Smooth muscle cell (in vitro differentiated cells): ENCODE data around the gene CHD1. TPM values are rescaled to one million over a fixed set of nuclear protein-coding genes. Genes with fewer than 3 reads are reported as not detected.
A peak's percentile ranks its signal among the peaks of the same experiment; 100 is the strongest.

ENCODE experiments used
- DNase-seq: peaks from one replicate; lab custom pipeline; 2025; ENCODE audit not compliant: unreplicated experiment; lab: John Stamatoyannopoulos, UW
- H2AFZ ChIP-seq: fragments of 200-600 bp; sonication (generic); 2 replicates; pipeline ENCODE4 v1.6.0; 2016; ENCODE audit warnings: antibody characterized with exemption, low read depth, mild to moderate bottlenecking
- H3F3A ChIP-seq: fragments of 200-600 bp; sonication (generic); 2 replicates; pipeline ENCODE4 v1.6.0; 2017; ENCODE audit warnings: antibody characterized with exemption, low read depth
- H3K27ac ChIP-seq: fragments of 200-600 bp; sonication (generic); 2 replicates; pipeline ENCODE4 v1.5.1; 2016; ENCODE audit warnings: low read depth, mild to moderate bottlenecking
- H3K27me3 ChIP-seq: fragments of 200-600 bp; sonication (generic); 2 replicates; pipeline ENCODE4 v1.6.1; 2016; ENCODE audit warnings: low read depth, mild to moderate bottlenecking
- H3K36me3 ChIP-seq: fragments of 200-600 bp; sonication (generic); 2 replicates; pipeline ENCODE4 v1.5.1; 2016; ENCODE audit warnings: low read depth
- H3K4me1 ChIP-seq: fragments of 200-600 bp; sonication (generic); 2 replicates; pipeline ENCODE4 v1.5.1; 2016; ENCODE audit warnings: low read depth
- H3K4me2 ChIP-seq: fragments of 200-600 bp; sonication (generic); 2 replicates; pipeline ENCODE4 v1.6.0; 2016; ENCODE audit warnings: mild to moderate bottlenecking
- H3K4me3 ChIP-seq: fragments of 200-600 bp; sonication (generic); 2 replicates; pipeline ENCODE4 v1.5.1; 2016; ENCODE audit warnings: mild to moderate bottlenecking
- H3K79me2 ChIP-seq: fragments of 200-600 bp; sonication (generic); 2 replicates; pipeline ENCODE4 v1.6.0; 2016; ENCODE audit warnings: low read depth, mild to moderate bottlenecking
- H3K9ac ChIP-seq: fragments of 200-600 bp; sonication (generic); 2 replicates; pipeline ENCODE4 v1.6.0; 2016; ENCODE audit warnings: low read depth
- H3K9me3 ChIP-seq: fragments of 200-600 bp; sonication (generic); replicated peaks from 2 replicates; pipeline ENCODE4 v1.5.1; 2016; ENCODE audit warnings: low read depth
- H4K20me1 ChIP-seq: fragments of 200-600 bp; sonication (generic); 2 replicates; pipeline ENCODE4 v1.6.0; 2016; ENCODE audit warnings: low read depth
- WGBS: methylation state at CpG from one replicate; pipeline ENCODE4 v1.1.7; 2016; ENCODE audit warnings: low lambda C conversion rate; 5-methylcytosine and 5-hydroxymethylcytosine counted together
- polyA plus RNA-seq: library from polyadenylated mRNA; unstranded; fragments of >200 nt; fragmentation: Nextera tagmentation; extraction: Ambion mirVana; gene quantifications from 2 replicates; pipeline ENCODE4 v1.2.1, GENCODE V29; 2016
- total RNA-seq: library from RNA; depleted of rRNA; stranded (reverse); fragments of >200 nt; gene quantifications from 2 replicates; pipeline ENCODE4 v1.2.3, GENCODE V29; 2014
- TF ChIP-seq, protein P1 (sequence below): fragments of 200-600 bp; sonication (generic); IDR thresholded peaks from 2 replicates; pipeline ENCODE4 v1.5.1; 2017; ENCODE audit warnings: borderline replicate concordance, mild to moderate bottlenecking, antibody characterized with exemption; ENCODE audit not compliant: insufficient read depth, poor library complexity, severe bottlenecking

The CHD1 gene
- total and polyA plus RNA-seq, 2 experiments from 2014 or later, result 12.0 to 51.5 TPM

GRCh38 chr5:98902733-98903132, 26.1 kb downstream of the CHD1 start:
- Histone ChIP-seq H3F3A (no peaks in the 10 kb centered on the region), H4K20me1 (peaks cover 40% of the 10 kb centered on the region), H3K27ac (peak overlapping the region; percentile 5), H3K9me3 (no peaks in the 10 kb centered on the region), H3K4me2 (no peak overlapping the region), H3K9ac (no peak overlapping the region), H2AFZ (no peak overlapping the region), H3K36me3 (peaks cover 44% of the 10 kb centered on the region), H3K4me1 (no peaks in the 10 kb centered on the region), H3K79me2 (peaks cover 54% of the 10 kb centered on the region), H3K27me3 (no peaks in the 10 kb centered on the region), H3K4me3 (no peak overlapping the region)
- 91% methylated on average over 1 of the region's 1 CpG for WGBS
- DNase-seq, result no peak
- TF ChIP-seq, protein P1, sequence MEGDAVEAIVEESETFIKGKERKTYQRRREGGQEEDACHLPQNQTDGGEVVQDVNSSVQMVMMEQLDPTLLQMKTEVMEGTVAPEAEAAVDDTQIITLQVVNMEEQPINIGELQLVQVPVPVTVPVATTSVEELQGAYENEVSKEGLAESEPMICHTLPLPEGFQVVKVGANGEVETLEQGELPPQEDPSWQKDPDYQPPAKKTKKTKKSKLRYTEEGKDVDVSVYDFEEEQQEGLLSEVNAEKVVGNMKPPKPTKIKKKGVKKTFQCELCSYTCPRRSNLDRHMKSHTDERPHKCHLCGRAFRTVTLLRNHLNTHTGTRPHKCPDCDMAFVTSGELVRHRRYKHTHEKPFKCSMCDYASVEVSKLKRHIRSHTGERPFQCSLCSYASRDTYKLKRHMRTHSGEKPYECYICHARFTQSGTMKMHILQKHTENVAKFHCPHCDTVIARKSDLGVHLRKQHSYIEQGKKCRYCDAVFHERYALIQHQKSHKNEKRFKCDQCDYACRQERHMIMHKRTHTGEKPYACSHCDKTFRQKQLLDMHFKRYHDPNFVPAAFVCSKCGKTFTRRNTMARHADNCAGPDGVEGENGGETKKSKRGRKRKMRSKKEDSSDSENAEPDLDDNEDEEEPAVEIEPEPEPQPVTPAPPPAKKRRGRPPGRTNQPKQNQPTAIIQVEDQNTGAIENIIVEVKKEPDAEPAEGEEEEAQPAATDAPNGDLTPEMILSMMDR, result no peak

DNA sequence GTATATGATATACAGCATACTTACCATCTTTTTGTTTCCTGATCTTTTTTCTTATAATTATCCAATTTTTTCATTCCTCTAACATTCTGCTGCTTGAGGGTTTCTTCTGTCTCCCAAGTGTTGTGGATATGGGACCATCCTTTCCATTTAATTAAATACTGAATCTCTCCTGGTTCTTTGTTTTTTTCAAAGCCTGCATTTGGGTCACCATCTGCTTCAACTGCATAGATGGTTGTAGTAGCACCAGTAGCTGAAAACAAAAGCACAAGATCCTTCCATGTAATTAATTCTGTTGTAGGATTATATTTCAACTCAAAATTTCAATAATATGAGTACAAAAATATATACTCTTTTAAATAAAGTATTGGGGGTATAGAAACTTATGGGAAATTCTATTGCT, 29.4 kb downstream of the CHD1 start:
- no peaks in the 10 kb centered on the region for H3F3A ChIP-seq
- no peak overlapping the region for H2AFZ ChIP-seq
- H3K9ac ChIP-seq, result no peak overlapping the region
- no peaks in the 10 kb centered on the region for H3K9me3 ChIP-seq
- DNase-seq, result no peak
- H3K4me2 ChIP-seq, result no peak overlapping the region
- peaks cover 61% of the 10 kb centered on the region for H3K36me3 ChIP-seq
- TF ChIP-seq, protein P1, result no peak
- peaks cover 24% of the 10 kb centered on the region for H3K79me2 ChIP-seq
- no peaks in the 10 kb centered on the region for H3K27me3 ChIP-seq
- peaks cover 9% of the 10 kb centered on the region for H4K20me1 ChIP-seq
- H3K4me3 ChIP-seq, result no peak overlapping the region
- H3K27ac ChIP-seq, result no peak overlapping the region
- H3K4me1 ChIP-seq, result no peaks in the 10 kb centered on the region

- Histone ChIP-seq H3K4me3 (no peak overlapping the region), H3K79me2 (peaks cover 16% of the 10 kb centered on the region), H3F3A (no peaks in the 10 kb centered on the region), H3K27me3 (no peaks in the 10 kb centered on the region), H3K9me3 (no peaks in the 10 kb centered on the region), H3K4me2 (no peak overlapping the region), H3K27ac (no peak overlapping the region), H3K4me1 (no peaks in the 10 kb centered on the region), H4K20me1 (peaks cover 8% of the 10 kb centered on the region), H3K9ac (no peak overlapping the region), H2AFZ (no peak overlapping the region), H3K36me3 (peaks cover 66% of the 10 kb centered on the region)
- TF ChIP-seq, protein P1, result no peak
- no peak for DNase-seq
These were observed 30.1 kb downstream of the CHD1 start for GRCh38 chr5:98898743-98899142.

DNA sequence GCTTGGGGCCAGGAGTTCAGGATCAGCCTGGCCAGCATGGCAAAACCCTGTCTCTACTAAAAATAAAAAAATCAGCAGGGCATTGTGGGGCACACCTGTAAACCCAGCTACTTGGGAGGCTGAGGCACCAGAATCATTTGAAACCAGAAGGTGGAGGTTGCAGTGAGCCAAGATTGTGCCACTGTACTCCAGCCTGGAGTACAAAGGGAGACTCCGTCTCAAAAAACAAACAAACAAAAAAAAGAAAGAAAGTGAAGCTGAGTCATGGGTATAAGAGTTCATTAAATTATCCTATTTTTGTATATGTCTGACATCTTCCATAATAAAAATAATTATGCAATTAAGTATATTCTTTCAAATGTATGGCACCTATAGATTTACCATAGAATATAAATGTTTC, 37.2 kb downstream of the CHD1 start:
- H3K36me3 ChIP-seq, result peaks cover 65% of the 10 kb centered on the region

More for the DNA sequence above, 37.2 kb downstream of the CHD1 start:
- no peaks in the 10 kb centered on the region for H3K4me1 ChIP-seq
- H4K20me1 ChIP-seq, result peaks cover 11% of the 10 kb centered on the region
- no peak for DNase-seq
- H3K4me2 ChIP-seq, result no peak overlapping the region
- no peak overlapping the region for H3K4me3 ChIP-seq
- H3K9me3 ChIP-seq, result no peaks in the 10 kb centered on the region
- H3F3A ChIP-seq, result no peaks in the 10 kb centered on the region
- 96% methylated on average over 1 of the region's 1 CpG for WGBS
- TF ChIP-seq, protein P1, result no peak
- no peak overlapping the region for H3K27ac ChIP-seq
- H3K27me3 ChIP-seq, result no peaks in the 10 kb centered on the region
- H3K79me2 ChIP-seq, result peaks cover 8% of the 10 kb centered on the region
- no peak overlapping the region for H3K9ac ChIP-seq
- no peak overlapping the region for H2AFZ ChIP-seq
